Stimulated activated naive CD8-positive, alpha-beta T cell treated with anti-CD3 and anti-CD28 coated beads, Interleukin-15, Interleukin-2, amounts not matched to agents 100 ng/mL and 50 ng/mL, for 24 hours (primary cell): ENCODE measurements around the gene SLC38A5.

Source experiments
- H3K27ac Mint-ChIP-seq: one replicate; pipeline ENCODE4 v1.8.0; 2021; ENCODE audit warnings: mild to moderate bottlenecking, mixed read lengths
- H3K27me3 Mint-ChIP-seq: one replicate; pipeline ENCODE4 v1.8.0; 2021; ENCODE audit warnings: mixed read lengths
- H3K36me3 Mint-ChIP-seq: one replicate; pipeline ENCODE4 v1.8.0; 2021; ENCODE audit warnings: low read depth, mixed read lengths
- H3K4me1 Mint-ChIP-seq: one replicate; pipeline ENCODE4 v1.8.0; 2021; ENCODE audit warnings: low read depth, mixed read lengths
- H3K4me3 Mint-ChIP-seq: one replicate; pipeline ENCODE4 v1.8.0; 2021; ENCODE audit warnings: mild to moderate bottlenecking, mixed read lengths
- H3K9me3 Mint-ChIP-seq: one replicate; pipeline ENCODE4 v1.8.0; 2021; ENCODE audit warnings: mixed read lengths

SLC38A5 gene

GRCh38 chrX:48505481-48505880 lies 35.4 kb upstream of the SLC38A5 start:
- H3K4me1 Mint-ChIP-seq: peaks cover 11% of the 10 kb centered on the region
- H3K36me3 Mint-ChIP-seq: no peaks in the 10 kb centered on the region
- no peak overlapping the region for H3K4me3 Mint-ChIP-seq

GRCh38 chrX:48504261-48504660 lies 34.2 kb upstream of the SLC38A5 start:
- no peak overlapping the region for H3K27ac Mint-ChIP-seq
- H3K9me3 Mint-ChIP-seq: no peaks in the 10 kb centered on the region
- H3K4me1 Mint-ChIP-seq: peaks cover under 1% of the 10 kb centered on the region
- no peaks in the 10 kb centered on the region for H3K27me3 Mint-ChIP-seq
- no peak overlapping the region for H3K4me3 Mint-ChIP-seq
- no peaks in the 10 kb centered on the region for H3K36me3 Mint-ChIP-seq

More at GRCh38 chrX:48505481-48505880, 35.4 kb upstream of the SLC38A5 start:
- H3K27ac Mint-ChIP-seq: no peak overlapping the region
- no peaks in the 10 kb centered on the region for H3K9me3 Mint-ChIP-seq
- H3K27me3 Mint-ChIP-seq: no peaks in the 10 kb centered on the region

GRCh38 chrX:48498374-48498809 lies 28.3 kb upstream of the SLC38A5 start:
- H3K4me1 Mint-ChIP-seq: peaks cover 3% of the 10 kb centered on the region
- H3K27ac Mint-ChIP-seq: no peak overlapping the region
- no peaks in the 10 kb centered on the region for H3K9me3 Mint-ChIP-seq
- no peaks in the 10 kb centered on the region for H3K36me3 Mint-ChIP-seq
- H3K27me3 Mint-ChIP-seq: no peaks in the 10 kb centered on the region
- H3K4me3 Mint-ChIP-seq: no peak overlapping the region

- Mint-ChIP-seq H3K27me3 (no peaks in the 10 kb centered on the region), H3K4me1 (peaks cover 3% of the 10 kb centered on the region), H3K36me3 (no peaks in the 10 kb centered on the region), H3K4me3 (no peak overlapping the region), H3K9me3 (no peaks in the 10 kb centered on the region), H3K27ac (no peak overlapping the region)
These were observed 27.8 kb upstream of the SLC38A5 start for GRCh38 chrX:48497871-48498270.

- no peaks in the 10 kb centered on the region for H3K36me3 Mint-ChIP-seq
- no peaks in the 10 kb centered on the region for H3K9me3 Mint-ChIP-seq
These were observed 26.6 kb upstream of the SLC38A5 start for GRCh38 chrX:48496660-48497059.

GRCh38 chrX:48493890-48494364 lies 23.9 kb upstream of the SLC38A5 start:
- Mint-ChIP-seq H3K4me1 (peaks cover 3% of the 10 kb centered on the region), H3K27ac (no peak overlapping the region), H3K27me3 (no peaks in the 10 kb centered on the region), H3K36me3 (no peaks in the 10 kb centered on the region), H3K4me3 (no peak overlapping the region), H3K9me3 (no peaks in the 10 kb centered on the region)

More at GRCh38 chrX:48496660-48497059, 26.6 kb upstream of the SLC38A5 start:
- Mint-ChIP-seq H3K4me3 (no peak overlapping the region), H3K4me1 (peaks cover 3% of the 10 kb centered on the region), H3K27me3 (no peaks in the 10 kb centered on the region), H3K27ac (no peak overlapping the region)

GRCh38 chrX:48492293-48492910 lies 22.3 kb upstream of the SLC38A5 start:
- Mint-ChIP-seq H3K4me3 (no peak overlapping the region), H3K9me3 (no peaks in the 10 kb centered on the region), H3K36me3 (no peaks in the 10 kb centered on the region), H3K27me3 (no peaks in the 10 kb centered on the region), H3K4me1 (no peaks in the 10 kb centered on the region), H3K27ac (no peak overlapping the region)

- no peaks in the 10 kb centered on the region for H3K36me3 Mint-ChIP-seq
- H3K27ac Mint-ChIP-seq: no peak overlapping the region
- no peaks in the 10 kb centered on the region for H3K27me3 Mint-ChIP-seq
- no peak overlapping the region for H3K4me3 Mint-ChIP-seq
- no peaks in the 10 kb centered on the region for H3K4me1 Mint-ChIP-seq
- H3K9me3 Mint-ChIP-seq: no peaks in the 10 kb centered on the region
These were observed 21.7 kb upstream of the SLC38A5 start for GRCh38 chrX:48491809-48492208.

- Mint-ChIP-seq H3K27ac (no peak overlapping the region), H3K9me3 (no peaks in the 10 kb centered on the region), H3K36me3 (no peaks in the 10 kb centered on the region), H3K4me3 (no peak overlapping the region), H3K4me1 (no peaks in the 10 kb centered on the region), H3K27me3 (no peaks in the 10 kb centered on the region)
These were observed 20.6 kb upstream of the SLC38A5 start for GRCh38 chrX:48490661-48491060.

- Mint-ChIP-seq H3K27me3 (no peaks in the 10 kb centered on the region), H3K4me3 (no peak overlapping the region), H3K36me3 (no peaks in the 10 kb centered on the region), H3K27ac (no peak overlapping the region), H3K9me3 (no peaks in the 10 kb centered on the region), H3K4me1 (no peaks in the 10 kb centered on the region)
These were observed 19.8 kb upstream of the SLC38A5 start for GRCh38 chrX:48489892-48490291.

GRCh38 chrX:48489296-48489695 lies 19.2 kb upstream of the SLC38A5 start:
- no peaks in the 10 kb centered on the region for H3K9me3 Mint-ChIP-seq
- H3K36me3 Mint-ChIP-seq: no peaks in the 10 kb centered on the region
- H3K4me1 Mint-ChIP-seq: no peaks in the 10 kb centered on the region
- H3K27me3 Mint-ChIP-seq: no peaks in the 10 kb centered on the region
- no peak overlapping the region for H3K4me3 Mint-ChIP-seq
- no peak overlapping the region for H3K27ac Mint-ChIP-seq

- Mint-ChIP-seq H3K4me3 (no peak overlapping the region), H3K27me3 (no peaks in the 10 kb centered on the region), H3K9me3 (no peaks in the 10 kb centered on the region), H3K4me1 (no peaks in the 10 kb centered on the region), H3K27ac (no peak overlapping the region), H3K36me3 (peaks cover 5% of the 10 kb centered on the region)
These were observed 18.0 kb upstream of the SLC38A5 start for GRCh38 chrX:48488034-48488433.

GRCh38 chrX:48487362-48487798 lies 17.3 kb upstream of the SLC38A5 start:
- Mint-ChIP-seq H3K4me3 (no peak overlapping the region), H3K27ac (no peak overlapping the region), H3K9me3 (no peaks in the 10 kb centered on the region), H3K36me3 (peaks cover 9% of the 10 kb centered on the region), H3K4me1 (no peaks in the 10 kb centered on the region), H3K27me3 (no peaks in the 10 kb centered on the region)

- Mint-ChIP-seq H3K9me3 (no peaks in the 10 kb centered on the region), H3K4me1 (peaks cover 13% of the 10 kb centered on the region), H3K4me3 (no peak overlapping the region), H3K36me3 (peaks cover 35% of the 10 kb centered on the region), H3K27me3 (no peaks in the 10 kb centered on the region), H3K27ac (no peak overlapping the region)
These were observed 12.5 kb upstream of the SLC38A5 start for GRCh38 chrX:48482526-48482925.

- Mint-ChIP-seq H3K27me3 (no peaks in the 10 kb centered on the region), H3K4me1 (peaks cover 22% of the 10 kb centered on the region), H3K36me3 (peaks cover 45% of the 10 kb centered on the region), H3K27ac (peak overlapping the region; percentile 76), H3K9me3 (no peaks in the 10 kb centered on the region), H3K4me3 (no peak overlapping the region)
These were observed 10.5 kb upstream of the SLC38A5 start for GRCh38 chrX:48480583-48480982.

GRCh38 chrX:48480142-48480541 lies 10.1 kb upstream of the SLC38A5 start:
- no peaks in the 10 kb centered on the region for H3K27me3 Mint-ChIP-seq
- H3K4me3 Mint-ChIP-seq: no peak overlapping the region
- peak overlapping the region; percentile 76 for H3K27ac Mint-ChIP-seq
- peaks cover 23% of the 10 kb centered on the region for H3K4me1 Mint-ChIP-seq
- peaks cover 45% of the 10 kb centered on the region for H3K36me3 Mint-ChIP-seq
- no peaks in the 10 kb centered on the region for H3K9me3 Mint-ChIP-seq
